Brain pericyte (primary cell): ENCODE measurements around the gene LIPG.
"Not testable (repeated sequence)": the region's sequence is repeated elsewhere in the genome, so short reads cannot be mapped to it uniquely, and the experiment has no call there.

Experiments
- DNase-seq: peaks from one replicate; pipeline ENCODE4 v3.0.0-alpha.2; 2012; ENCODE audit warnings: low read depth, low spot score

Gene LIPG

DNA sequence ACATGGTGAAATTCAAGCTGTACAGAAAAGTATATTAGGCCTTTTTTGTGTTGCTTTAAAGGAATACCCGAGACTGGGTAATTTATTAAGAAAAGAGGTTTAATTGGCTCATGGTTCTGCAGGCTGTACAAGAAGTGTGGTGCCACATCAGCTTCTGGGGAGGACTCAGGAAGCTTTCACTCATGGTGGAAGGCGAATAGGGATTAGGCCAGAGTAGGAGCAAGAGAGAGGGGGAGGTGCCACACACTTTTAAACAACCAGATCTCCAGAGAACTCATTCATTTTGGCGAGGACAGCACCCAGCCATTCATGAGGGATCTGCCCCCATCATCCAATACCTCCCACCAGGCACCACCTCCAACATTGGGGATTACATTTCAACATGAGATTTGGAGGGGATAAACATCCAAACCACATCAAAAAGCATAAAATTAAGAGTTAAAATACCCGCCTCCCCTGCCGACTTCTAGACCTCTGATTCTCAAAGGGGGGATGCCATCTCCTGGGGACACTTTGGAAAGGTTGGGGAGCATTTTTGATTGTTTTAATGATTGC, 15.1 kb upstream of the LIPG start:
- DNase-seq = no peak

DNA sequence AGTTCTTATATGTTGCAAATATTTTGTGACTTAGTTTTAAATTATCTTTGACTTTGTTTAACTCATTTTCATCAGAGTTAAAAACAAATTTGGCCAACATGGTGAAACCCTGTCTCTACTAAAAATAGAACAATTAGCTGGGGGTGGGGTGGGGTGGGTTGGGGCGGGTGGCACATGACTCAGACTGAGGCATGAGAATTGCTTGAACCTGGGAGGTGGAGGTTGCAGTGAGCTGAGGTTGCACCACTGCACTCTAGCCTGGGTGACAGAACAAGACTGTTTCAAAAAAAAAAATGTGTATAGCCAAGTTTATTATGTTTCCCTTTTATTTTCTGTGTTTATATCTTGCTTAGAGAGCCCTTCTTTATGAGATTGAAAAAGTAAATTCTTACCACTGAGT, 14.2 kb upstream of the LIPG start:
- no peak for DNase-seq

DNA sequence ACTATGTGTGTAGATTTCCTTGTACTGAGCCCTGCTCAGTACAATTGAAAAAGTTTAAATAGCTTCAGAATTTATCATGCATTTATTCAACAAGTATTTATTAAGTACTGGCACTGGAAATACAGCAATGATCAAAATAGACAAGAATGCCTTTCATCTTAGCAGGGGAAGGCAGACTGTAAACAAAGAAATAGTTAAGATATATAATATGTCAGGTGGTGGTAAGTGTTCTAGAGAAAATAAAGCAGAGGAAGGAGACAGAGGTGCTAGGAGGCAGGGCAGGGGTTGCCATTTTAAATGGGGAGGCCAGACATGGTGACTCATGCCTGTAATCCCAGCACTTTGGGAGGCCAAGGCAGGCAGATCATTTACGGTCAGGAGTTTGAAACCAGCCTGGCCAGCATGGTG, 13.6 kb upstream of the LIPG start:
- no peak for DNase-seq

DNA sequence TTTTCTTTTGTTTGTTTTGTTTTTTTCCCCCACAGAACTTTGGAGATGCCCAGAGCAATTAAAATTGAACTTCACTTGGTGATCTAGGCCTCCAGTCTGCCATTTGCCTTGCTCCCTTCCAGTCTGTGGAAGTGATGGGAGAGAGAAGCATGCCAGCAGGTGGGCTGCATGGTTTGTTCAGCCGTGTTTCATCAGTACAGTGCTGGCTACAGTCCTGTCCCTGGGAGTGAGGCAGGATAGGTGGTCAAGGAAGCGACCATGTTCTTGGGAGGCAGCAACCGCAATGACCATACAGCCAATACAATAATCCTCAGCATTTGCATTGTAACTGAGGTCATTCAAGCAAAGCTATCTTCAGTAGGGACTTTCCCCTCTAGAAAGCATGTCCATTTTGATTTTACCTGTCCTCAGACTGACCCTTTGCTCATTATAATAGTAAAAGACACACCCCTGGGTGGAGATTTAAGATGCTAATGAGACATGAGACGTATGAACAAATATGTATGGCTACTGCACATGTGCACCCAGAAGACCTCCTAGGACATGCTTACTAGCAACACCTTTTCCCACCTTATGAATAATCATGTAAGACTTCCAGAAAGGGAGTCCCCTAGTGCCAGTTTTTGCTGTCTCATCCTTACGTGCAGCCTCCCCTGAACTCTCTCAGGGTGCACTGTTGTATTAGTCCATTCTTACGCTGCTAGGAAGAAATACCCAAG, 11.1 kb upstream of the LIPG start:
- no peak for DNase-seq

DNA sequence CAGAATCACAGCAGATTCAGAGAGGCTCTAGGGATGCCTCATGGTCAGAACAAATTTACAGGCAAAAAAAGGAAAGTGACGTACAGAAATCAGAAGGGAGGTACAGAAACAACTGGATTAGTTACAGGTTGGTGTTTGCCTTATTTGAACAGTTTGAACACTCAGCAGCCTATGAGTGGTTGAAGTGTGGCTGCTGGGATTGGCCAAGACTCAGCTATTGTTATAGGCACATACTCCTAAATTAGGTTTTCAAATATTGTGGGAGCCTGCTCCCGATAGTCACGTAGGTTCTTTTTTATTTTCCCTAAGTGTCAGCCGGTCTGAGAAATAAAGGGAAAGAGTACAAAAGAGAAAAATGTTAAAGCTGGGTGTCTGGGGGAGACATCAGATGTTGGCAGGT, 8.9 kb upstream of the LIPG start:
- DNase-seq = no peak

DNA sequence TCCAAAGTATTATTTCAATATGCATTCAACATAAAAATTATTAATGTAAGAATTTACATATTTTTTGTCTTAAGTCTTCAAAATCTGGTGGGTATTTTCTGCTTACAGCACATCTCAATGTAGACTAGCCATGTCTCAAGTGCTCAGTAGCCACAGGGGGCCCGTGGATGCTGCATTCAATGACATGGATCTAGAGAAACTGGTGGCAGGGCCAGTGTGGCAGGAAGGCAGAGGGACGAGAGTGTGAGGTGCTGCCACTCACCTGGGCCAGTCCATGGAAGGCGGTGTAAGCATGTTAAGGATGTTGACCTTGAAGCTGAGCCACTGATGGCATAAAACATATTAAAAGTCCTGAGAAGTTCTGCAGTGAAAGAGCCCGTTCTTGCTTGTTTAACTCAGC, 6.2 kb upstream of the LIPG start:
- DNase-seq = no peak

DNA sequence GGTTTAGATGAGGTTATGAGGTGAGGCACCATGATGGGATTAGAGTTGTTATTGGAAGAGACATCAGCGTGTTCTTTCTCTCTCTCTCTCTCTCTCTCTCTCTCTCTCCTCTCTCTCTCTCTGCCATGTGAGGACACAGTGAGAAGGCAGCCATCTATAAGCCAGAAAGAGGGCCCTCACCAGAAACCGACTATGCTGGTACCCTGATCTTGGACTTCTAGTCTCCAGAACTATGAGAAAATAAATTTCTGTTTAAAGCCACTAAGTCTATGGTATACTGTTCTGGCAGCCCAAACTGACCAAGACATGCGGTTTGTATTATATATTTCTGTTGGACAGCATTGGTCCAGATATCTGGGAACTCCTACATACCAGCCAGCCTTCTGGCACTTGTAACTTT, 3.5 kb upstream of the LIPG start:
- DNase-seq = no peak

DNA sequence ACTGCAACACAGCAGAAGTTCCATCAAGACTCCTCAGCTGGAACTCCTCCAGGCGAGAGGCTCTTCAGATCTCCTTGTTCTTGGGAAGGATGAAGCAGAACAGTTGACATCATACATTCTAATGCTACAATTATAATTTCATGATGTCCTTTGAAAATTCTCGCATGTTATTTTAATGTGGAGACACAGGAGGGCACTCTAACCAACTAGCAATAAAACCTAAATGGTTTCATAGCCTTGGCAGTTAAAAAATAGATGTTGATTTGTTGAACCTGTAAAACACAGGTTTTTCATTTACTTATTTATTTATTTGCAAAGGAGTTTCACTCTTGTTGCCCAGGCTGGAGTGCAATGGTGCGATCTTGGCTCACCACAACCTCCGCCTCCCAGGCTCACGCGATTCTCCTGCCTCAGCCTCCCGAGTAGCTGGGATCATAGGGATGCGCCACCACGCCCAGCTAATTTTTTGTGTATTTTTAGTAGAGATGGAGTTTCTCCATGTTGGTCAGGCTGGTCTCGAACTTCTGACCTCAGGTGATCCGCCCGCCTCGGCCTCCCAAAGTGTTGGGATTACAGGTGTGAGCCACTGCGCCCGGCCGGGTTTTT, 2.4 kb upstream of the LIPG start:
- not testable (repeated sequence) for DNase-seq

DNA sequence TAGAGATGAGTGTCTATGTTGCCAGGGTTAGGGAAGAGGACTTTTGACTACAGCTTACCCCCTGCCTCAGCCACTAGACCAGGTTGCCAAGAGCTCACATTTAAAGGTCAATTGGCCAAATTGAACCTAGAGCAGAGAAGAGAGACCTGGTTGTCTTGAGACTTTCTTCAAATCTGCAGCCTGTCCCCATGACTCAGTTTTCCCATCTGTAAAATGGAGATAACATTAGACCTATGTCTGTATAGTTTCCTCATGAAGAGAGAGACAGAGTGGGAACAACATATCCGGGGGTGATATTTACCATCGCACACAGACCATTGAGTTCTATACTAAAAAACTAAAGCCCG, 1.6 kb upstream of the LIPG start:
- no peak for DNase-seq

DNA sequence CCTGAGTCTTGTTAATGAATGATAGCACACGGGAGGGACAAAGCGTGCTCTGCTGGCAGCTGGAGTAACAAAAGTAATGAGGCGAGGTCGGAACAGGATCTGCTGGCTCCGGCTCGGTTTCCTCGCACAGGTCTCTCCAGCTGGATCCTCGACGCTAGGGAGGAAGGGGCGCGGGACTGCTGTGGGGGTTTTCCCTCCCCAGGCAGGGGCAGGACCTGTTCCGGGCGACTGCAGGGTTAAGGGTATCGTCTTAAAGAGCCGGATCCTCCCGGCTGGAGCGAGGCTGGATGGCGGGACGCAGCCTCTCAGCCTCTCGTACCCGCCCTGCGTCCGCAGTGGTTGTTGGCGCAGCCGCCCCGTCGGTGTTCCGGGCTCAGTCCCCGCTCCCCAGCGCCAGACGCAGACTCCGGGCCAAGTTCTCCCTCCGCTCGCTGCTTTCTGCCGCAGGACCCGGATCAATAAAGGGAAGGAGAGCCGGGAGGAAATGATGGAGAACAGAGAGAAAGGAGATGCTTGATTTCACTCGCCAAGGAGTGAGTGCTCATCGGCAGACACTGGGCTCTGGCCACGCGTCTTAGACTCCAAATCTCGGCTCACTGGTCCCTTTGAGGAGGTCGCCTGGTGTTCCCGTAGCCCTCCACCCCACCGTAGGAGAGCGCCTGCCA, 1.1 kb upstream of the LIPG start:
- no peak for DNase-seq

DNA sequence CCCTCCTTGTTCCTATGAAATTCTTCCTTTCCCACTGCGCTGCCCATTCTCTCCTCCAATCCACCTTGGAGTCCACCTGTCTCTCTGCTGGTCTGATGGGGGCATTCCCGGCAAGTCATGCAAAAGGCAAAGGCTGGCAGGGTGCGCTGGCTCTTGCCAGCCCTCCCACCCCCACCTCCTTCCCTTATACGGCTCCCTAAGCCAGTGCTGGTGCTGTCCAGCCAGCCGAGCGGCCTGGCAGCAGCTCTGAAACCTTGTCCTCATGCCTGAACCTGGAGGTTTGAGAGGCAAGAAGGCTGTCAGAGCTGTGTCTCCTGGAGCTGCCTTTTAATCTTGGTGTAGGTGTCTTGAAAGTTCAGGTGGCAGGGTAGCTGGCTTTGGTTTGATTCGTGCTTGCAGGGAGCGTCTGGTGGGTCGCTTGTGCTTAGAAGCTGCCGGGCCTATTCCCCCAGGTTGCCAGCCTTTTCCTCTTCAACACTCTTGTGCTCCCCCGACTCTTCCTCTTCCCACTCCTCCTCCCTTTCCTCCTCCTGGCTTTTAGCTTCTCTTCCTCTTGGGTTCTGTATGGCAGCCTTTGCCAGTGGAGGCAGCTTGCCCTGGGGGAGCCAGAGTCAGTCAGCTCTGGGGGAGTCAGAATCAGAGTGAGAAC, 748 bp downstream of the LIPG start:
- no peak for DNase-seq

DNA sequence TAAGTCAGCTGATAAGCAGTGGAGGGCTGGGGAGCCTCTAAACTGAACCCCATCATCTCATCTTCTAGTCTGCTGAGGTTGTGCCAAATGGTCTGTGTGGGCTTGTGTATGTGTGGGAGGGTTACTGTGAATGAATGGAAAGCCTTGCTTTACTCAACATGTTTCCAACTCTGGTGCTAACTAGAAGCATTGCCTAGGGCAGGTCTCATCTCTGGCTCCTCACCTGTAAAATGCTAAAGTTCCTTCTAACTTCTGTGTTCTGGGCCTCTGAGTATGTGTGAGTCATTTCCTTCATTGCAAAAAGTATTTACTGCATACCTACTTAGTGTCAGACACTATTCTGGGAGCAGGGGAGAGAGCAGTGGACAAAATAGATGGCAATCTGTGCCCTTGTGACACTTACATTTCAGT, 1.3 kb downstream of the LIPG start:
- no peak for DNase-seq

DNA sequence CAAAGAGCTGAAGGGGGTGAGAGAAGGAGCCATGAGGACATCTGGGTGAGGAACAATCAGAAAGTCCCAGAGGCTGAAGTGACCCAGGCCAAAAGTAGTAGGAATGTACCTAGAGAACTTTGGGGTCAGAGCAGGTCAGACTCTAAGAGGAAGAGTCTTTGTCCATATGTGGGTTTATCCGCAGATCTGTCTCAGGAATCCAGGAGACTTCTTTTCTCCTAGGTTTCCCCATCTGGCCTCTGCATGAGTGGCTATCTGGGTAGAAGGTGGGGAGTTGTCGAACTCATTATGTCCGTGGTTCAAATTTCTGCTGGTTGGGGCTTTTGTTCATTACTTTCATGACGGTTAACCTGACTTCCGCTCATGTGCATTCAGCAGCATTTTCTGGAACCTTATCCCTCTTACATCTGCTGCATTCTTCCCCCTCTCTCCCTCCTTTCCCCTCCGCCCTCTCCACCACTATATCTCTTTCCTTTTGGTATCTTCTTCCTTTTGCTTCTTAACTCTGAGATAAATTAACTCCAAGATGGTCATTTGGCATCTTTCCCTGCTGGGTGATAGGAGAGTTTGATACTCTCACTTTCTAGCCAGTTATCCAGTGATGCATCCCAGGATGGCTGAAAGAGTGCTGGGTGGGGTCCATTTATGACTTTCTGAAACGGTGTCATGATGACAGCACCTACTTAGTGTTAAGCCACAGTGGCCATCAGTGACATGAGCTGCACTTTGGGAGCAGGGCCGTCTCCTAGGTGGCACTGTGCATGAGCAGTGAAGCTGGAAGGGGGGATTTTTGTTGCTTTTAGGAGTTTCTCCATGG, 2.1 kb downstream of the LIPG start:
- DNase-seq = no peak

DNA sequence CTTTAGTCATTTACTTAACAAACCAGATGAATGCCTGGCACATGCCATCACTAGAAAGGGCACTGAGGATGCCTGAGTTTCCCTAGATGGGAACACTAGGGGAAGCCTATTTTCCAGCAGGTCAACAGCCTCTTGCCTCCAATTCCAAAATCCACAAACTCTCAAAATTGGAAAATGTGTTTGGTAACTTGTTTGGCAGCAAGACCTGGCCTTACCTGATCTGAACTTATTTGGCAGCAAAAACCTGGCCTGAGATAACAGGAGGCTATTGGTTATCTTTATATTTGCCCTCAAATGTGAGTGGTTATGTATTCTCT, 2.6 kb downstream of the LIPG start:
- DNase-seq = no peak

DNA sequence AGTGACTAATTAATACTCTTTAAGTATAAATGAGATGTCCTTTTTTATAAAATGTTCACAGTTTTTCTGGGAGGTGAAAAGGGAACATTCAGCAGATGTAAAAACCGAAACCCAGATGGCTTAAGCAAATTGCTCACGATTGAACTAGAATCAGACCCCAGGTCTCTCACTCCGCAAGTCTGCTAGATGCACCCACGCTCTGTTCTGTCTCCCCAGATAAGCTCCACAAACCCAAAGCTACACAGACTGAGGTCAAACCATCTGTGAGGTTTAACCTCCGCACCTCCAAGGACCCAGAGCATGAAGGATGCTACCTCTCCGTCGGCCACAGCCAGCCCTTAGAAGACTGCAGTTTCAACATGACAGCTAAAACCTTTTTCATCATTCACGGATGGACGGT, 3.2 kb downstream of the LIPG start:
- DNase-seq = no peak

DNA sequence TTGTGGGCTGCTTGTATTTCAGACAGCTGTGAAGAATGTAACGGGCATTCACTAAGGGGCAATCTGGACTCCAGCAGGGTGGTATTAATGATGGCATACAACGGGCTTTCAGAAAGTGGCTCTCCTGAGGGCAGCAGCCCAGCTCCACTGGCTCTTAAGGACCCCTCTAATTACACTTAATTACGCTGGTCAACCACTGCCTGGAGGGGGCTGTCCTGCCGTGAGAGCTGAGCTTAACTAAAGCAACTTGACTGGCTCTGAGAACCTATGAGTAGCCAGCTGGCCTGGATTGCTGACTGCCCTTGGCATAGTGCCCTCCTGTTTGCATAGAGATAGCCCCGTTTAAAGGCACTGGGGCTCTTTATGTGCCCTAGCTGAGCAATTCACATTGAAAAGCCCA, 3.8 kb downstream of the LIPG start:
- DNase-seq = no peak

DNA sequence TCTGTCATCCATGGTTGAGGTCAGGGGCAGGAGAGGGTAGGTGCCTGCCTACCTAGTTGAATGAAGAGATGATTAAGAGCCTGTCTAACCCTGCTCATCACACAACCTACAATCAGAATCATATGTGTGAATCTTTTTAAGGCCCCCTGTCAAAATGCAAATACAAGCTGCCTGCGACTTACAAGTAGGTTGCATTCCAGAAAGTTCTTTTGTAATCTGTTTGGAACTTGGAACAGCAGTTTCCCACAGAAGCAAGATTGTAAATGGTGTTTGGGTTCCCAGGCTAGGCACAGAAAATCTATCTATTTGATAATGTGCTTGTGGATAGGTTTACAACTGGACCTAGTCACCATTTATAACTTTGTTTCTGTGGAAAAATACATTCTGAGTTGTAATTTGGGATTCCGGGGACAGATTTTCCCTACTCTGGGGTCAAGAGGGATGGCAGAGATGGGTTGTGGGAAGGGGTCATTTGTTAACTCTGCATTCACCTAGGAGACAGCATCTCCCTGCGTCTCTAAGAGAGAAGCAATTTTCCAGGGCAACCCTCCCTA, 4.4 kb downstream of the LIPG start:
- DNase-seq = no peak

DNA sequence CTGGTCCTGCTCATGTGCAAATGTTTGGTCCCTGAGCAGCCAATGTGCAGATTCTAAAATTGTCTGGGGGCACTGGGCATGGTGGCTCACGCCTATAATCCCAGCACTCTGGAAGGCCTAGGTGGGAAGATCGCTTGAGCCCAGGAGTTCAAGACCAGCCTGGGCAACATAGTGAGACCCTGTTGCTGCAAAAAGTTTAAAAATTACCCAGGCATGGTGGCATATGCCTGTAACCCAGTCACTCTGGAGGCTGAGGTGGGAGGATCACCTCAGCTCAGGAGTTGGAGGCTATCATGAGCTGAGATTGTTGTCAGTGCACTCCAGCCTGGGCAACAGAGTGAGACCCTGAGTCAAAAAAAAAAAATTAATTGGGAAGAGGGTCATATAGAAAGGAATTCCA, 5.1 kb downstream of the LIPG start:
- DNase-seq = no peak

DNA sequence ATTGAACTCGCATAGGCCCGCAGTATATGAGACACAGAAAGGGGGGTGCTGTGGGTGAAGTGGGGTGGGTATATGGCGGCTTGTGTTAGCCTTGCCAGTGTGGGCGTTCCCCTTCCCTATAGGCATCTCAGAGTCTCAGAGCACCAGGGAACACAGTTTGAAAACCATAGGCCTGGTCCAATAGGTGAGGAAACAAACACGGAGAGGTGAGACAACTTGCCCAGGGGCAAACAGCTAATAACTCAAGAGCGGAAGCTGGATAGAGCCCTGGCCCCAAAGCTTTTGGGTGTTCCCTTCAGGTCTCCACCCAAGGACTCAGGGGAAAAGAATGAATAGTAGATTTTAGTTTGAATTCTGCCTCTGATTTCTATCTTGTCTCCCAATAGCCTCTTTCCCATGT, 7.9 kb downstream of the LIPG start:
- DNase-seq = no peak

DNA sequence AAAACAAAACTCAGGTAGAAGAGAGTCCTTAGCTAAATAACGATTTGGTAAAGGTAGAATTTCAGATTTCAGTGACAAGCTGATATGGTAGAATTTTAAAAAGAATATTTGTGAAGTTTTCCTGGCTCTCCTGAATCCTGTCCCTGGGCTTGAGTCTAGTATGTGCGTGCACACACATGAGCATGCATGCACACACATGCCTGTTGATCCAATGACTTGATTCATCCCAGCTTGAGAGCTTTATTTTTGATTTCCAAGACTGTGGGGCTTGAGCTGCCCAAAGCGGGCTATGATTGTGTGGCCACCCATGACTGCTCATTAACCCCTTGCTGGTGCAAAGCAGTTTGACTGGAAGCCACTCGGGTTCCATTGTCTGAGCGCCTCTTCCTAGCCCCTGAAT, 9.0 kb downstream of the LIPG start:
- DNase-seq = no peak

DNA sequence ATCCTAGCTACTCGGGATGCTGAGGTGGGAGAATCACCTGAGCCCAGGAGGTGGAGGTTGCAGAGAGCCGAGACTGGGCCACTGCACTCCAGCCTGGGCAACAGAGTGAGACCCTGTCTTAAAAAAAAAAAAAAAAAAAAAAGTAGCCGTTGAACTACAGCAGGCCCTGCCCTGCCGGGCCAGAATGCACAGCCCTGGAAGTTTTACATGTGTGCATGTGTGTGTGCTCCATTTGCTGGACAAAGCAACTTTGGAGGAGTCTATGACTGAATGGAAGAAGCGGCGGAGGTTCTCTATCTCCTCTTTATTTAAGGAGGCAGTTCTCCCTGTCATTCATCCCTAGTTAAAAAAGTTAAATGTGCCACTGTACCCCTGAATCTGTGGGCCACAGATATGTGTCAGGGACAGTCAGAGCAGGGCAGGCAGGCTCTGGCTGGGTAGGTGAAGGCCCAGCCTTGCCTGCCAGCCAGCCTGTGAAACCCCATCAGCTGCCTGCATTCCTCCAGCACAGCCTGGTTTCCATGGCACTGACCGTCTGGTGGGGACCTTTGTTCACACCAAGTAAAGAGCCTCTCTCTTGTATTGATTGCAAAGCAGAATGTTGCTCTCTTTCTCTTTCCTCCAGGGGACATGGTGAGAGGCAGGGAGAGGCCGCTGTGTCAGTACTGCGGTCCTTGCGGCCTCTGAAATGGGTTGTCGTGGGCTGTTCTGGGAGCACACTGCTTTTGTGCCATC, 10.9 kb downstream of the LIPG start:
- DNase-seq = no peak
